IPS-20b (cell line): ENCODE measurements around the gene FRMD4A.

Source experiments
- H3K27ac ChIP-seq: one replicate; pipeline ENCODE4 v1.5.1; 2013; ENCODE audit warnings: low read length
- H3K27me3 ChIP-seq: 2 replicates; pipeline ENCODE4 v1.6.1; 2013; ENCODE audit warnings: mild to moderate bottlenecking, low read length, inconsistent platforms; ENCODE audit not compliant: insufficient read depth
- H3K36me3 ChIP-seq: 2 replicates; pipeline ENCODE4 v1.6.1; 2013; ENCODE audit warnings: low read depth, mild to moderate bottlenecking, inconsistent platforms, low read length, moderate library complexity; ENCODE audit not compliant: insufficient read depth
- H3K4me1 ChIP-seq: 2 replicates; pipeline ENCODE4 v1.6.1; 2013; ENCODE audit warnings: mild to moderate bottlenecking, control low read depth, inconsistent platforms, low read length, moderate library complexity; ENCODE audit not compliant: insufficient read depth
- H3K4me3 ChIP-seq: 2 replicates; pipeline ENCODE4 v1.5.1; 2013; ENCODE audit warnings: mild to moderate bottlenecking, low read length, inconsistent platforms
- H3K9ac ChIP-seq: 2 replicates; pipeline ENCODE4 v1.6.1; 2013; ENCODE audit warnings: low read depth, mild to moderate bottlenecking, inconsistent platforms, low read length, moderate library complexity
- H3K9me3 ChIP-seq: 2 replicates; pipeline ENCODE4 v1.6.1; 2013; ENCODE audit warnings: mild to moderate bottlenecking, low read depth, low read length, inconsistent platforms; ENCODE audit not compliant: insufficient read depth

Gene FRMD4A

DNA sequence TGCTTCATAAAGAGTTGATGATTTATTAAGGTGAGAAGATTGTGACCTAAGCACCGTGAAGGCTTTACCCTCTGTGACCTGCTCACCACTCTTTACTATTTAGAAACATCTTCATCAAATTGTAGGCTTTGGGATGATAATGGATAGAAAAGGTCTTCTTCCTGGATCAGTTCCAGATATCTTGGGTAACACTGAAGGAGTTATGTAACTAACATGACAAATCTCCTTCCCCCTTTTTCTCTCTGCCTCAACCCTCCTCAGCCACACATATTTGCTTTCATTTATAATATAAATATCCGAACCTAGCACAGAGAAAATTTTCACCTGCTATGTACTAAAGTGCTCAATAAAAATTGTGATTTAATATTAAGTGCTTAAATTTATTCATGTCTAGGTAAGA lies 151.5 kb downstream of the FRMD4A start:
- Histone ChIP-seq H3K27ac (no peak overlapping the region), H3K36me3 (no peaks in the 10 kb centered on the region), H3K4me3 (no peak overlapping the region), H3K4me1 (no peaks in the 10 kb centered on the region), H3K27me3 (peaks cover 8% of the 10 kb centered on the region), H3K9ac (no peak overlapping the region), H3K9me3 (no peaks in the 10 kb centered on the region)

DNA sequence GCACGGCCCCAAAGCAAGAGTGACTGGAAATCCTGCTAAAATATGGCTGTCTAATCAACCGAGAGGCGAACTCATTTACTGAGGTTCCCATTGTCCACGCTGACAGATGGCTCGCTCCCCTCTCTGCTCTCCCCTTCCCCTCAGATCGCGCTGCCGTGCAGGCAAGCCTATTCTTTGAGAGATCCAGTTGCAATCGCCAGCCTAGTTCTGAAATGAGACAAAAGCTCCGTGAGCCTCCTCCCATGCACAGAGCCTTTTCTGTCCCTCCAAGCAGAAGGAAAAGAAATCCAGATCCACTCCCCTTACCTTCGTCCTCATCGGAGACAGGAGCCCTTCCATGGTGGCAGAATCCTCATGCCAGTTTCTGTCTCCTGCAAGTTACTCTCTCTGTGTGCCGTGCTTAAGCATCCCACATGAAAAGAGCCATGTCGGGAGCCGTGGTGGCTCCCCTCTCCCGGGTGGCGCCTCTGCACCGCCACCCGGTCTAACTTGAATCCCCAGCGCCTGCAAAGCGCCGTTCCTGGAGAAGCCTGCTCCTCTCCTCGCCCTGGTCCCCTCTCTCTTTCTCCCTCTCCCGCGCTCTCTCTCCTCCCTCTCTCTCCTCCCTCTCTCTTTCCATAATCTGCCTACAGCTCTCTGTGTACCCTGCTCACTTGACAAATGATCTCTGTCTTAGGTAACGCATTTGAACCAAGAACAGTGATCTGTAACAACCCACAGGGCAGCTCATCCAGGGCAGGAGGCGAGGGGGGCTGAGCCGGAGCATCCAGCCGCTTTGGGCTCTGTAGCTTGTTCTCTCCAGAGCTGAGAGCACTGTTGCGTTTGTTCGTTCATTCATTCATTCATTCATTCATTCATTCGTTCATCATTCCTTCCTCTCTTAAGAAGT lies 156.8 kb downstream of the FRMD4A start:
- Histone ChIP-seq H3K27me3 (peaks cover 31% of the 10 kb centered on the region), H3K9ac (peak overlapping the region; percentile 46; the same call in 1 of the 2 replicates), H3K4me1 (peaks cover 7% of the 10 kb centered on the region; the same call in 1 of the 2 replicates), H3K36me3 (no peaks in the 10 kb centered on the region), H3K27ac (no peak overlapping the region), H3K4me3 (peak overlapping the region; percentile 71), H3K9me3 (no peaks in the 10 kb centered on the region)

DNA sequence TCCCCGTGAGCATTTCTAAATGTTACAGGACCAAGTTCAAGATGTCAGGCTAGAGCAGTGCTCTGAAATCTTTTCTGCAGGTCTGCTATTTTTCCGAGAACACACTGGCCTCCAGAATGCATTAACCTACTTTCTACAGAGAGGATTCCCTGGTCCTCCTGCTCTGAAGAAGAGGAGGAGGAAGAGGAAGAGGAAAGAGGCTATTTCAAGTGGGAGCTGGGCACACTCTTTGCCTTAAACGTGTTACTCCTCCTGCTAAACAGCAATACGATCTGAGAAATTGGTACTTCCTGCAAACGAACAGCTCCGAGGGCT lies 157.4 kb downstream of the FRMD4A start:
- Histone ChIP-seq H3K9ac (peak overlapping the region; percentile 46; the same call in 1 of the 2 replicates), H3K4me1 (peaks cover 7% of the 10 kb centered on the region; the same call in 1 of the 2 replicates), H3K36me3 (no peaks in the 10 kb centered on the region), H3K4me3 (peak overlapping the region; percentile 71), H3K27me3 (peaks cover 31% of the 10 kb centered on the region), H3K27ac (no peak overlapping the region), H3K9me3 (no peaks in the 10 kb centered on the region)

DNA sequence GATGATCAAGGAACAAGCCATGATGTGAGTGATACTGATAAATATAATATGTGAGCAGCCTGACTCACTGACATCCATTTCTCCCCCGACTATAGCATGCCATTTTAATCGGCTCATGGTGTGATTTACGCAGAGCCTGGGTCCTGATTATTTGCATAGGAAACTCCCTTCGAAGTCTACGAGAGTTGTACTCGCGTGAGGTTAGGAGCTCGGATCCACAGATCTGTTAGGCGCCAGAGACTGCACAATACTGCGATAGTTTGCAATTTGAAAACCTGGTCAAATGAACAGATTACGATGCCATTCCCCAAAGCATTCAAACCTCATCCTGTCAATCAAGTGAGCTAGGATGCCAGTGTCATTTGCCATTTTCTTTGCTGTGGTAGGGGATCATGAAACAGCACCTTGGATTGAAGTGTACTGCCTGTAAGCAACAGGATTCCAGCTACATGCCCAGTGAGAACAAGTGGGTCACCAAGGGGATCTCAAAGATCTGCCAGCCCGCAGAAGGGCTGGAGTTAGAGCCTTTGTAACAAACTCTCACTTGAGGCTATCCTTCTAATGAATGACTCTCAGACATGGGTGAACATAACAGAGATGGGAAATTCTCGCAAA lies 158.3 kb downstream of the FRMD4A start:
- H3K36me3 ChIP-seq, result no peaks in the 10 kb centered on the region
- H3K9ac ChIP-seq, result peak overlapping the region; percentile 4; the same call in 1 of the 2 replicates
- H3K9me3 ChIP-seq, result no peaks in the 10 kb centered on the region
- peaks cover 7% of the 10 kb centered on the region; the same call in 1 of the 2 replicates for H3K4me1 ChIP-seq
- H3K4me3 ChIP-seq, result peak overlapping the region; percentile 71; the same call in 1 of the 2 replicates
- H3K27me3 ChIP-seq, result peaks cover 31% of the 10 kb centered on the region
- no peak overlapping the region for H3K27ac ChIP-seq

DNA sequence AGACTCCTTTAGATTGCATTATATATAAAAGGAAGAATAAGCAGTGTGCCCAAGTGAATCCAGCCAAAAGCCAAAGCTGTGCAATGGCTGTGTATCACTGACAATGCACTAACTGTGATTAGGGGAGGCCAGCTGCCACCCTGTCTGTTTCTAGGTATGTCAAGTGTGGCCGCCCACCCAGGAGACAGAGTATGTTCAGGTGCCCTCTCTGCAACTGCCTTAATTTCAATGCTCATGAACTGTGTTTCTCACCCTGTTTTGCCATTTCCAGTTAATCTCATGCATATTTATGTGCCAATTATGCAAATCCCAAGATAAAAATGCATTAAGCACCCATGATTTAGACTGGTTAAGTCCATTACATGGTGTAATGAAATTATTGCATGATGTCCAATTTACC lies 159.4 kb downstream of the FRMD4A start:
- peaks cover 31% of the 10 kb centered on the region for H3K27me3 ChIP-seq
- H3K4me3 ChIP-seq, result no peak overlapping the region
- no peak overlapping the region for H3K9ac ChIP-seq
- H3K9me3 ChIP-seq, result no peaks in the 10 kb centered on the region
- H3K4me1 ChIP-seq, result peaks cover 7% of the 10 kb centered on the region; the same call in 1 of the 2 replicates
- no peak overlapping the region for H3K27ac ChIP-seq
- no peaks in the 10 kb centered on the region for H3K36me3 ChIP-seq

DNA sequence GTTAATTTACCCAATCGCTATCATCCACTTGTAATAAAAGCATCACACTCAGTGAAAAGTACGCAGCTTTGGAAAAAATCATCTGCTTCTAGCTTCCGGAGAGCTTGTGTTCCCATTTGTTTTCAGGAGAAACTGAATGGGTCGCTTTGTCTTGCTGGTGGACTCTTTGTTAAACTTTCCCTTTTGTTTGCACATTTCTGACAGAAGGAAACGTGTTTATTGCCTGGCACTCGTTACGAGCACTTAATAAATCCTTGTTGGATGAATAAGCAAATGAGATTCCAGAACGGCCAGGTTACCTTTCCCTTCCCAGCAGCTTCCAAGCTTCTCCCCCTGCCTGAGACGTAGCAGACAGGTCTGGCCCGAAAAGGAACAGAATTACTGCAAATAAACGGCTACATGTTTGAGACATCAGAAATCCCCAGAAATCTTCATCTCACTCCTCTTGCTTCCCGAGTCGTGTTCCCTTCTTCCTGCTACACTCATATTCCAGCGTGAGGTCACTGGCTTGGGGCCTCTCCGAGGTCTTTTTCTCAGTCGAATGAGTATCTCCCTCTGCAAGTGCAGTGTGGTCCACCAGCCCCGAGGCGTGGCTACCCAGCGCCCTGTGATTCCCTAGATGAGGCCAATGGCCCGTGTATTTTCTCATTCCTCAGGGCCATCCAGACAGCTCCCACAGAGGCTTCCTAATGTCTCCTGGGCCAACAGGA lies 167.2 kb downstream of the FRMD4A start:
- Histone ChIP-seq H3K4me1 (peaks cover 12% of the 10 kb centered on the region; the same call in 1 of the 2 replicates), H3K36me3 (no peaks in the 10 kb centered on the region), H3K4me3 (no peak overlapping the region), H3K27ac (no peak overlapping the region), H3K9me3 (no peaks in the 10 kb centered on the region), H3K9ac (no peak overlapping the region), H3K27me3 (no peaks in the 10 kb centered on the region)

DNA sequence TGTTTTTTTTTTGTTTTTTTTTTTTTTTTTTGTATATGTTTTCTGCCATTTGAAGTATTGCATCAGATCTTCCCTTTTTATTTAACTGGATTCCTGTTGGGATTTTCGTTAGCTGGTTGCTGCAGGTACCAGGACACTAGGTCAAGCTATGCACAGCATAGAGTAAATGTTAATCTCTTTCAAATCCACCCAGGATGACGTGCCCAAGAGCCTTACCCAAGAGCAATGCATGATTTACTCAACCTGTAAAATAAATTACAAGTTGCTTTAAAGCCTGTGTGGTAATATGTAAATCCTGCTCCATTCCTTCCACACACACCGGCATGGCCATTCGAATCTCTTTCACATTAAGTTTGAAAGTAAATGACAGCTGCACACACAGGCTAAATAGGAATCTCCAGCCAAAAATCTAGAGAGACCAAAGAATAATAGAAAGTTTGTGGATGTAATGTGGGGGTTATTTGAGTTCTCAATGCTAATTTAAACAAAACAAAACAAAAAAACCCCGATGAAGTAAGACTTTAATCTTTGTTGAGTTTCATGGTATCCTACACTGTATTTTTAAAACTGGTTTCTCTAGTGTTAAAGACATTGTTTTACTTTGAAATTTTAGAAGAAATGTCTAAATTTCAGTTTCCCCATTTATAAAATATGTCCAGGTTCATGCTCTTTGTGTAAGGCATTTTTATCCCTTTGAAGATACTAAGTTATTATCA lies 167.9 kb downstream of the FRMD4A start:
- H3K9ac ChIP-seq, result no peak overlapping the region
- no peak overlapping the region for H3K4me3 ChIP-seq
- H3K27me3 ChIP-seq, result no peaks in the 10 kb centered on the region

GRCh38 chr10:14162061-14162460 lies 168.7 kb downstream of the FRMD4A start:
- H3K9me3 ChIP-seq, result no peaks in the 10 kb centered on the region
- no peak overlapping the region for H3K9ac ChIP-seq
- peaks cover 12% of the 10 kb centered on the region; the same call in 1 of the 2 replicates for H3K4me1 ChIP-seq
- no peaks in the 10 kb centered on the region for H3K36me3 ChIP-seq
- no peak overlapping the region for H3K27ac ChIP-seq
- H3K4me3 ChIP-seq, result no peak overlapping the region
- no peaks in the 10 kb centered on the region for H3K27me3 ChIP-seq

More for the DNA sequence above, 167.9 kb downstream of the FRMD4A start:
- no peaks in the 10 kb centered on the region for H3K9me3 ChIP-seq
- no peaks in the 10 kb centered on the region for H3K36me3 ChIP-seq
- H3K27ac ChIP-seq, result no peak overlapping the region
- peaks cover 12% of the 10 kb centered on the region; the same call in 1 of the 2 replicates for H3K4me1 ChIP-seq

DNA sequence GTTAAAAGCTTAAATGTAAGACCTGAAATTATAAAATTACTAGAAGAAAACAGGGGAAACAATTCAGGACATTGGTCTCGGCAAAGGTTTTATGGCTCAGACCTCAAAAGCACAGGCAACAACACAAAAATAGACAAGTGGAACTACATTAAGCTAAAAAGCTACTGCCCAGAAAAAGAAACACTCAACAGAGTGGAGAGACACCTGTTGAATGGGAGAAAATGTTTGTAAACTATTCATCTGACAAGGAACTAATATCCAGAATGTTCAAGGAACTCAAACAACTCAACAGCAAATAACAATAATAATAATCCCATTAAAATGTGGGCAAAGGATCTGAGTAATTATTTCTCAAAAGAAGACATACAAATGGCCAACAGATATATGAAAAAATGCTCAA lies 170.4 kb downstream of the FRMD4A start:
- no peaks in the 10 kb centered on the region for H3K27me3 ChIP-seq
- H3K27ac ChIP-seq, result no peak overlapping the region
- H3K4me1 ChIP-seq, result peaks cover 12% of the 10 kb centered on the region; the same call in 1 of the 2 replicates
- H3K9ac ChIP-seq, result no peak overlapping the region
- no peak overlapping the region for H3K4me3 ChIP-seq
- no peaks in the 10 kb centered on the region for H3K9me3 ChIP-seq
- H3K36me3 ChIP-seq, result no peaks in the 10 kb centered on the region

- Histone ChIP-seq H3K9me3 (no peaks in the 10 kb centered on the region), H3K9ac (no peak overlapping the region), H3K36me3 (no peaks in the 10 kb centered on the region), H3K4me3 (no peak overlapping the region), H3K27ac (no peak overlapping the region), H3K27me3 (no peaks in the 10 kb centered on the region), H3K4me1 (peaks cover 12% of the 10 kb centered on the region; the same call in 1 of the 2 replicates)
Observed at GRCh38 chr10:14158575-14158974, 172.1 kb downstream of the FRMD4A start.

GRCh38 chr10:14156104-14156503 lies 174.6 kb downstream of the FRMD4A start:
- H3K27ac ChIP-seq, result no peak overlapping the region
- no peaks in the 10 kb centered on the region for H3K27me3 ChIP-seq
- H3K4me3 ChIP-seq, result no peak overlapping the region
- H3K9me3 ChIP-seq, result no peaks in the 10 kb centered on the region
- no peaks in the 10 kb centered on the region for H3K36me3 ChIP-seq
- no peaks in the 10 kb centered on the region for H3K4me1 ChIP-seq
- H3K9ac ChIP-seq, result no peak overlapping the region
